NB4 (cell line): Measurements from ENCODE around the gene DHRS12.

Experiments used
- CTCF ChIP-seq: IDR thresholded peaks from one replicate; pipeline ENCODE4 v1.5.1; 2012; ENCODE audit warnings: low read depth, low read length
- POLR2A ChIP-seq: IDR thresholded peaks from 2 replicates; pipeline ENCODE4 v1.6.1; 2011; ENCODE audit warnings: mild to moderate bottlenecking; ENCODE audit not compliant: insufficient read length; ENCODE audit errors: extremely low read depth

- TF ChIP-seq CTCF (no peak), POLR2A (no peak)
Measured at GRCh38 chr13:51726446-51727193, 77.3 kb downstream of the DHRS12 start.
